HG02642 (cell line): ENCODE results near the gene EGLN2.
"Not testable (repeated sequence)": the region's sequence is repeated elsewhere in the genome, so short reads cannot be mapped to it uniquely, and the experiment has no call there.

Source experiments
- ATAC-seq: cut with Tn5 transposase; IDR thresholded peaks from one replicate; pipeline ENCODE4 v1.9.1; 2021; ENCODE audit warnings: mild to moderate bottlenecking; ENCODE audit not compliant: unreplicated experiment, poor library complexity

EGLN2 gene

GRCh38 chr19:40812571-40812970, 13.6 kb downstream of the EGLN2 start:
- ATAC-seq = not testable (repeated sequence)

GRCh38 chr19:40813182-40813581, 14.2 kb downstream of the EGLN2 start:
- ATAC-seq = no peak

DNA sequence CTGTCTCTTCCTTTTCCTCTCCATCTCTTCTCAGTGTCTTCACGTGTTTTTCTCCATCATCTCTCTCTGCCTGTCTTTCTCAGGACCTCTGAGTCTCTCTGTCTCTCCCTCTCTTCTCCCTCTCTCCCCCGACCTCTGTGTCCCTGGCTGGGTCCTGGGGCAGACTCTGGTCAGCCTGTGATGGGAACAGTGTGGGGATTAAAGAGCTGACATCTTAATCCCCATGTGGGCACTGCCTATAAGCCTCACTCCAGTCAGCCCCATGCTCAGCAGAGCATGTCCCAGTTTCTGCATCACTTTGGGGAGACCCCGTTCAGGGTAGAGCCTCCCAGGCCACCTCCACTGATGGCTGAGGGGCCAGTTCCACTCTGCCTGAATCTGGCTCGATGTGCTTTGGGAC, 16.2 kb downstream of the EGLN2 start:
- ATAC-seq = no peak

DNA sequence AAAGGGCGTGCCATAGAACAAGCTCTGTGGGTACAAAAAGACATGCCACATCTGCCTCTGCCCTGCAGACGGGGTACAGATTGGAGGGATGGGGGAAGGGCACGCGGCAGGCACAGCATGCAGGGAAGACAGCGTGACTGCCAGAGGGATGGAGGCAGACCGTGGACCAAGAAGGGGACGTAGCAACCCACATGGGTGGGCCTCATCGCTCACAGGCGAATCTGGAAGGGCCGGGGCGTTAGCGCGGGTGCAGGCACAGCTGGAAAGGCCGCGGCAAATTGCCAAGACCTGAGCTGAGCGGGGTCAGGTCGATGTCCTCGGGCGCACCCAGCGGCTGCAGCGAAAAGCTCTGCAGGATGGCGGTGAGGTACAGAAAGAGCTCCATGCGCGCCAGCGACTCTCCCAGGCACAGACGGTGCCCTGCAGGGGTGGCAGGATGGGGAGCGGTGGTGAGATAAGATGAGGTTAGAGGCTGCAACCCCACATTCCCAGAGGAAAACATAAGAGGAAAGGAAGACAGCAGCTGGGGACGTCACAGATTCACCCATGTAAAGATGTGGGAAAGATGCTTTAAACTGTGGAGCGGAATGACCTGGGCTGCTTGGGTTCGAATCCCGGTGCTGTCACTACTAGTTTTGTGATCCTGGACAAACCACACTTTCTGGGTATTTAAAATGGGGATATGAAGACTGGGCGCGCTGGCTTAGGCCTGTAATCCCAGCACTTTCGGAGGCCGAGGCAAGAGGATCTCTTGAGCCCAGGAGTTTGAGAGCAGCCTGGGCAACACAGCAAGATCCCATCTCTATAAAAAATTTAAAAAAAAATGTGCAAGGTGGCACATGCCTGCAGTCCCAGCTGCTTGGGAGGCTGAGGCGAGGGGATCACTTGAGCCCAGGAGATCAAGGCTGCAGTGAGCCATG, 19.7 kb downstream of the EGLN2 start:
- ATAC-seq = peak; percentile 69

- ATAC-seq = not testable (repeated sequence)
Observed at GRCh38 chr19:40819479-40820234, 20.7 kb downstream of the EGLN2 start.

- ATAC-seq = no peak
Observed at GRCh38 chr19:40822161-40822560, 23.2 kb downstream of the EGLN2 start.

DNA sequence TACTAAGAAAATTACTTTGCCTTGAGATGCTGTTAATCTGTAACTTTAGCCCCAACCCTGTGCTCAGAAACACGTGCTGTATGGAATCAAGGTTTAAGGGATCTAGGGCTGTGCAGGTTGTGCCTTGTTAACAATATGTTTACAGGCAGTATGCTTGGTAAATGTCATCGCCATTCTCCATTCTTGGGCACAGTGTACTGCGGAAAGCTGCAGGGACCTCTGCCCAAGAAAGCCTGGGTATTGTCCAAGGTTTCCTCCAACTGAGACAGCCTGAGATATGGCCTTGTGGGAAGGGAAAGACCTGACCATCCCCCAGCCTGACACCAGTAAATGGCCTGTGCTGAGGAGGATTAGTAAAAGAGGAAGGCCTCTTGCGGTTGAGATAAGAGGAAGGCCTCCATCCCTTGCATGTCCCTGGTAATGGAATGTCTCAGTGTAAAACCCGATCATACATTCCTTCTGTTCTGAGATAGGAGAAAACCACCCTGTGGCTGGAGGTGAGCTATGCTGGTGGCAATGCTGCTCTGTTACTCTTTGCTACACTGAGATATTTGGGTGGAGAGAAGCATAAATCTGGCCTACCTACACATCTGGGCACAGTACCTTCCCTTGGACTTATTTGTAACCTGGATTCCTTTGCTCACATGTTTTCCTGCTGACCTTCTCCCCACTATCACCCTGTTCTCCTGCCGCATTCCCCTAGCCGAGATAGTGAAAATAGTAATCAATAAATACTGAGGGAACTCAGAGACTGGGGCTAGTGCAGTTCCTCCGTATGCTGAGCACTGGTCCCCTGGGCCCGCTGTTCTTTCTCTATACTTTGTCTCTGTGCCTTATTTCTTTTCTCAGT, 23.9 kb downstream of the EGLN2 start:
- not testable (repeated sequence) for ATAC-seq

GRCh38 chr19:40824916-40825315, 25.9 kb downstream of the EGLN2 start:
- not testable (repeated sequence) for ATAC-seq

GRCh38 chr19:40825460-40826095, 26.6 kb downstream of the EGLN2 start:
- ATAC-seq = not testable (repeated sequence)

DNA sequence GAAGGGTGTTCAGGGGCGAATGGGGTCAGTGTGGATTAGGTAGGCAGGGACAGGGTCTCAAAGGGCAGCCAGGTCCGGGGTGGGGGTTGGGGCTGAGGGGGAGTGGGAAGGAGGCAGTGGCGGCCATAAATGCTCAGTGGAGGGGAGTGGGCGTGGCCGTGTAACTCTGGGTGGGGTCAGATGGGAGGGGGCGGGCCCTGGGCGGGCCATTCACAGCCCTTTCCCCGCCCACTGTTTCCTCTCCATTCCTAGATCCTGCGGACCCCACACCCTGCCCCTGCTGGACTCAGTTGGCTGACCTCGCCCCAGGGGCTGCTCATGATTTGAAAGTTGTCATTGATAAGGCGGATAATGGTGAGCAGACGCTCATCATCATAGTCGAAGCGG, 27.3 kb downstream of the EGLN2 start:
- not testable (repeated sequence) for ATAC-seq

DNA sequence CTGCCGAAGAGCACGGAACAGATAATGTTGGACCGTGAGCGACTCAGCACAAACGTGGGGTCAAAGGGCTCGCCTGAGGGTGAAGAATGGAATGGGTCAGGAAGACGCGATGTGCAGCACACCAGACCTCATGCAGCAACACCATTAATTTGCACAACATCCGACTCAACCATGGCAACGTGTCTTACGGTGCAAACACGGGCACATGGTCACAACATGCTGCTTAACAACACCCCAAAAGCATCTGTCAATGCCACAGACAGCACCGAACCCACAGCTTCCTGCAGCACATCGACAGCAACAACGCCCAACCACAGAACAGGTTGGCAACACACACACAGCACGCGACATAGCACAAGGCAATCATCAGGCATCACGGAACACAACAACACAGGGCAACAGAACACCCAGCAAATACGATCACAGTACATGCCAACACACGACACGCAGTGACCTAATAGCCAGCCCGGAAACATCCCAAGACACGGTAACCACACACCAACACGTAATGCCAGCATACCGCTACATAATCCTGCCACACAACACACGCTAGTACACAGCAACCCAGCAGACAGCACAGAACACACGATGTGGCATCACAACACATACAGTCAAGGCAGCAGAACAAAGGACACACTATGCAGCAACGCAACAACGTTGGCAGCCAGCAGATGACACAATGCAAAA, 27.9 kb downstream of the EGLN2 start:
- not testable (repeated sequence) for ATAC-seq

DNA sequence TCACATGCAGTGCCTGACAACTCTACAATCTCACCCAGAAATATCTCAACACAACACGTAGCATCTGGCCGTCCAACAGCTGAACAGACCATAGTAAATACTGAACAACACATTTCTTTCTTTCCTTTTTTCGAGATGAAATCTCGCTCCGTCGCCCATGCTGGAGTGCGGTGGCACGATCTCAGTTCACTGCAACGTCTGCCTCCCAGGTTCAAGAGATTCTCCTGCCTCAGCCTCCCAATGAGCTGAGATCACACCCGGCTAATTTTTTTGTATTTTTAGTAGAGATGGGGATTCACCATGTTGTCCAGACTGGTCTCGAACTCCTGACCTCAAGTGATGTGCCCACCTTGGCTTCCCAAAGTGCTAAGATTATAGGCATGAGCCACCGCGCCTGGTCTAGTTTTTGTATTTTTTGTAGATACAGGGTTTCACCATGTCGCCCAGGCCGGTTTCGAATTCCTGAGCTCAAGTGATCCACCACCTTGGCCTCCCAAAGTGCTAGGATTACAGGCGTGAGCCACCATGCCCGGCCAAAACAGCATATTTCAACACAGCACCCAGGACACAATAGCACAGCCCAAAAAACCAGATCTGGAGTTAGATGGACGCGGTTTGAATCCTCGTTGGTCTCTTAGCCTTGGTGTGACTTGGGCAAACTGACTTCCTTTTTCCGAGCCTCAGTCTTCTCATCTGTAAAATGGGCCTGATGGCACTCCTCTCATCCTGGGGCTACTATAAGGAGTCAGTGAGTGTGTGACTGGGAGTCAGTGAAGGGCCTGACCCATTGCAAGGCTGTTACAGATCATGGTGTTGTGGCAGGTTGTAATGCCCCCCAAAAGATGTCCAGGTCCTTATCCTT, 28.6 kb downstream of the EGLN2 start:
- ATAC-seq = no peak

DNA sequence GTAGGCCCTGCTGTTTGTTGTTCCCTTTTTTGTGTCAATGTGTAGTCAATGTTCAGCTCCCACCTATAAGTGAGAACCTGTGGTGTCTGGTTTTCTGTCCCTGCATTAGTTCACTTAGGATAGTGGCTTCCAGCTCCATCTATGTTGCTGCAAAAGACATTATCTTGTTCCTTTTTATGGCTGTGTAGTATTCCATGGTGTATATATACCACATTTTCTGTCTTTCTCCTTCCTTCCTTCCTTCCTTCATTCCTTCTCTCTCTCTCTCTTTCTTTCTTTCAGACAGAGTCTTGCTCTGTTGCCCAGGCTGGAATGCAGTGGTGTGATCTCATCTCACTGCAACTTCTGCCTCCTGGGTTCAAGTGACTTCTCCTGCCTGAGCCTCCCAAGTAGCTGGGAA, 30.2 kb downstream of the EGLN2 start:
- no peak for ATAC-seq

- not testable (repeated sequence) for ATAC-seq
Observed at GRCh38 chr19:40830741-40831140, 31.8 kb downstream of the EGLN2 start.

GRCh38 chr19:40831502-40832430, 32.8 kb downstream of the EGLN2 start:
- no peak for ATAC-seq

DNA sequence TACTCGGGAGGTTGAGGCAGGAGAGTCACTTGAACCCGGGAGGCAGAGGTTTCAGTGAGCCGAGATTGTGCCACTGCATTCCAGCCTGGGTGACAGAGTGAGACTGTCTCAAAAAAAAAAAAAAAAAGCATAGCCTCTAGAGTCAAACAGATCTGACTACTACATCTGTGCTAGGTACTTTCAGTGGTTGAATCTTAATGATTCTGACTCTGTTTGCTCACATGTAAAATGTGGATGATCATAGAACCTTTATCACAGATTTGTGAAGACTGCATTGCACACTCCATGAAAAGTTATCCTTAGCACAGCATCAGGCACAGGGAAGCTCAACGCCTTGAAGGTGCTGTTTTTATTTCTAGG, 33.4 kb downstream of the EGLN2 start:
- not testable (repeated sequence) for ATAC-seq

GRCh38 chr19:40833728-40834533, 34.9 kb downstream of the EGLN2 start:
- not testable (repeated sequence) for ATAC-seq
